ENCODE results near the gene LSM3.
A peak's percentile ranks its signal among the peaks of the same experiment; 100 is the strongest.

The LSM3 gene

DNA sequence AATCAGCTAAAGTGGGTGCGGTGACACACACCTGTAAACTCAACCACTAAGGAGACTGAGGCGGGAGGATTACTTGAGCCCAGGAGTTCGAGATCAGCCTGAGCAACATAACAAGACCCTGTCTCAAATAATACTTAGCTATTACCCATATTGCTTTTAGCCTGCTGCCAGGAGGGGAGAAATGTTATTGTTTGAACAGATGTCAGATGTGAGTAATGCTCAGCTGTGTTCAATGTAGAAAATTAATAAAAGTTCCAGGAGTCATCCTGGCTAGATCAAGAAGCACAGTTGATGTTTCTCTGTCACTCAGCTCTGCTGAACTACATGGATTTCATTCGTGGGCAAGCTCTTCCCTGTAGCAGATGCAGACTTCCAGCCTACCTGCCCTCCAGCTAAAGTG is 22.2 kb downstream of the LSM3 start:
- DNase-seq (ENCODE audit: low spot score) = no peak

GRCh38 chr3:14201940-14202684 is 23.5 kb downstream of the LSM3 start:
- DNase-seq (ENCODE audit: low spot score) = no peak

- no peak for DNase-seq (ENCODE audit: low spot score)
These were observed 24.4 kb downstream of the LSM3 start for GRCh38 chr3:14202874-14203520.

DNA sequence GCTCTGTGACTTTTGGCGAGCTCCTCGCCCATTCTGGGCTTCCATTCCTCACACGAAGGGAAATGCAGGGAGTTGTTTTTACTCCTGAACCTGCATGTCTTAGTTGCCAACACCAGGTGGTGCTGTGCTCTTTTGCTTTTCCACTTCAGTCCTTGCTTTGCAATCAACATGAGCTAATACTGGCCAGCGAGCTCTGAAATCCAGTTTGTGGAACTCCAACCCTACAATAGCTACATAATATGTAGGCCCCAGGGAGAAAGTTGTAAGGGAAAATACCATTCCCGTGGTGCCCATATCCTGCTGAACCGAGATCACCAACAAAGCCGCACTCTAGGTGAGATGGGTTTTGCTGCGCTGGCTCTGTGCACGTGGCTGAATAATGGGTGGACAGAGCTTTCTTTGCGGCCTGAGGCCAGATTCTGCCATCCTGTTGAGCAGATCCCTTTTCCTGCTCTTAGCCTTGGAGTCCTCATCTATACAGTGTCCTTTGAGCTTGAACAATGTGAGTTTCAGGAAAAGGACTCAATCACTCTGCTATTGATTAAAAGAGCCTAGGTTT is 25.0 kb downstream of the LSM3 start:
- DNase-seq (ENCODE audit: low spot score) = peak; percentile 93

GRCh38 chr3:14204515-14205284 is 26.1 kb downstream of the LSM3 start:
- DNase-seq (ENCODE audit: low spot score) = no peak

GRCh38 chr3:14206548-14207177 is 28.0 kb downstream of the LSM3 start:
- DNase-seq (ENCODE audit: low spot score) = no peak

- DNase-seq (ENCODE audit: low spot score) = no peak
These were observed 29.6 kb downstream of the LSM3 start for GRCh38 chr3:14208168-14208567.

DNA sequence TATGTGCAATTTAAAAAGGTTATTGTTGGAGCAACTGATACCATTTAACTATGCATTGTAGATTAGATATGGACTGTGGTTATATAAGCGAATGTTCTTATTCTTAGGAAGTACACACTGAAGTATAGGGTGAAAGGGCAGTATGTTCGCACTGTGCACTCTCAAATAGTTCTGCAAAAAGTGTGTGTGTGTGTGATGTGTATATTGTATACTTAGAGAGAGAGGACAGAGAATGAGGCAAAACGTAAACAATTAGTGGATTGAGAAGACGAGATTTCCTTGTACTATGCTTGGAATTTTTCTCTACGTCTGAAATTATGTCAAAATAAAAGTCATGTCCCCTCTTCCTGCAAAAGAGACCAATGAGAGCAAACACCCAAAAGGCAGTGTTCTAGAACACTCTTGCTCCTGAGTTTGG is 30.4 kb downstream of the LSM3 start:
- DNase-seq (ENCODE audit: low spot score) = no peak

DNA sequence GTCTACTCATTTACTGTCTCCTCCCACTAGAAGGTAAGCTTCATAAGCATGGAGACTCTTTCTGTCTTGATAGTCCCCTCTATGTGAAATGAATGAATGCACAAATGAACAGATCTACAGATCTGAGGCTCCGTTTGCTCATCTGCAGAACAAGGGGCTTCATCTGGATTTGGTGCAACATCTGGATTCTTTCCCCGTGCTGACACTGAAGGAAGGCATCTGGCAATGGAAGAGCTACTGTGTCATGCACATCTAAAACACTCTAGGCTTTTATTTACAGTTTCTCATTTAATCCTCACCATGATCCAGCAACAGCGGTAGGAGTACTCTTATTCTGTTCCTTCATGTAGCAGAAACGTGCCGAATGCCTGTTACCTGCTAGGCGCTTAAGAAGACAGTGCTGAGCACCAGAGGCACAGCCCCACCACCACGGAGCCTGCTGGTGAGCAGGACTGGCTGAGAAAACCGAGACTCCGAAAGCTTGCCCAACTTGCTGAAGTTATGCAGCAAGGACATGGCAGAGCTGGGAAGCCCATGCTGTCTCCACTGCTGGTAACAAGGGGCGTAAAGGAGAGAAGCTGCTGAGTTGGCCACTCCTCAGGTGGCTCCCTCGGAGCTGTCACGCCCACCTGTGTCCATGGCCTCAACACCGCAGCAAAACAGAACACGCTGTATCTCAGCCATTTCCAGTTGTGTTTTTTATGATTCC is 31.1 kb downstream of the LSM3 start:
- DNase-seq (ENCODE audit: low spot score) = no peak

DNA sequence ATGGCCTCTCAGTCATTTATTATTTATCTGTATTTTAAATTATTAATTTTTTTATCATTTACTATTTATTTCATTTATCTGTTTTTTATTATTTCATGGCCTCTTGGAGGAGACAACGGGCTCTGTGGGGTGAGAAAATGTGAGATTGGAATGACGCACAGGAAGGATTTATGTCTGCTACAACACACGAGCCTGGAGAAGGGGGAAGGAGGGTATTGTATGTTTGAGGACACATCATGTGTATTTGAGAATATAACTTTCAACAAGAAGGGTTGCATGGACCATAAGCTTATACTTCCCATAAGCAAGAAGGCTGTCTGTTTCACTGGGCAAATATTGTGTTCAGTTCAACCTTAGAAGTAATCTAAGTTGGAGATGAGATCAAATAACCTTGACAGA is 31.7 kb downstream of the LSM3 start:
- no peak for DNase-seq (ENCODE audit: low spot score)

- DNase-seq (ENCODE audit: low spot score) = no peak
These were observed 32.4 kb downstream of the LSM3 start for GRCh38 chr3:14210843-14211594.

DNA sequence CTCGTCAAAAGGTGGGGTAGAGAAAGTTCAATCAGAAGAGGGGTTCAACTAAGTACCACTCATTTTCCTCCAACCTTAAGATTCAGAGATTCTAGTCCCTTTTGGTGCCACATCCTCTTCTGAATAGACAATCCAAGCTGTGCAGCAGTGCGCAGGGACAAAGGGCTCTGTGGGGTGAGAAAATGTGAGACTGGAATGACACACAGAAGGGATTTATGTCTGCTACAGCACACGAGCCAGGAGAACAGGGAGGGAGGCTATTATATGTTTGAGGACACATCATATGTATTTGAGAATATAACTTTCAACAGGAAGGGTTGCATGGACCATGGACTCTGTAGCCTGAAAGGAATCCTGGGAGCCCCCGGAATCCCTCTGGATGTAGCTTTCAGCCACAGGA is 33.0 kb downstream of the LSM3 start:
- DNase-seq (ENCODE audit: low spot score) = no peak

- DNase-seq (ENCODE audit: low spot score) = no peak
These were observed 33.4 kb downstream of the LSM3 start for GRCh38 chr3:14212032-14212431.

GRCh38 chr3:14213066-14213774 is 34.6 kb downstream of the LSM3 start:
- no peak for DNase-seq (ENCODE audit: low spot score)

GRCh38 chr3:14214764-14215163 is 36.1 kb downstream of the LSM3 start:
- DNase-seq (ENCODE audit: low spot score) = no peak

DNA sequence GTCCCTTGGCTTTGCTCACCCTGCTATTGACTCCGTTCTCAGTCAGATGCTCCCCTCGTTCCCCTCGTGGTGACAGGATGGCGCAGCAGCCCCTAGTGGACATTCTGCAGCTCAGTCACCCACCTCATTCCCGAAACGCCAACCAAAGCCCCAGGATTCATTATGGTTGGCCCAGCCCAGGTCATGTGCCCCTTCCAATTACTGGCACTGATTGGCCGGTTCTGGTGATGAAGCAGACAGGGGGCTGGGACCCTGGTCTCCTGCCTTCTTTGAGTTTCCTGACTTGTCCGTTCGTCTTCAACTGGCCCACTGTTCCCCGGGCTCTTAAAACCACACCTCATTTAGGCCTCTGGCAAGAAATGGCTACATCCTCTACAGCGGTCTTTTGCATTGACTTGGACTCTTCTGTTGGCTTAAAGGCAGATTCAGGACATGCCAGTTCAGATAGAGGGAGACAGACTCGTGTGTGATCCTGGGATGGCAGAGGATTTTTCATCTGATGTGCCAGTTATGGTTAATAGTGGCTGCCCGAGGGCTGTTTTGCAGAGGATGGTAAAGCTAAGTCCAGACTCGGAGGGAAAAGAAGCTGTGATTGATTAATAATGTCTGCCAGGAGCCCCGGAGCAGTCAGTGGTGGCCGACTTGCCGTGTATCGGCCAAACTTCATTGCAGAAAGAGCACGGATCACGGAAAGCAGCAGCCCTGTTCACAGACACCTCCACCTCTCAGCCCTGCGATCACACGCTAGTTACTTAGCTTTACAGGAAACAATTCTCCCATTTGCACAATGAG is 37.8 kb downstream of the LSM3 start:
- peak; percentile 89 for DNase-seq (ENCODE audit: low spot score)

DNA sequence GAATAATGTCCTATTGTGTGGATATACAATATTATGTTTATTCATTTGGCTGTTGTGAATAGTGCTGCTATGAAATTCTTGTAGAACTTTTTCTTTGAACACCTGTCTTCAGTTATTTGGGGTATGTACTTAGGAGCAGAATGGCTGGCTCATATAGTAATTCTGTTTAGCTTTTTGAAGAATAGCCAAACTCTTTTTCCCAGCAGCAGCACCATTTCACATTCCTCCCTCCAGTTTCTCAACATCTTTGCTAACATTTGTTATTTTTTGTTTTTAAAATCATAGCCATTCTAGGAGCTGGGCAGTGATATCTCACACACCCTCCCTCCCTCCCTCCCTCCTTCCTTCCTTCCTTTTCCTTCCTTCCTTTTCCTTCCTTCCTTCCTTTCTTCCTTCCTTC is 39.7 kb downstream of the LSM3 start:
- DNase-seq (ENCODE audit: low spot score) = no peak

GRCh38 chr3:14220933-14221332 is 42.3 kb downstream of the LSM3 start:
- DNase-seq (ENCODE audit: low spot score) = no peak

GRCh38 chr3:14221902-14222301 is 43.3 kb downstream of the LSM3 start:
- no peak for DNase-seq (ENCODE audit: low spot score)

Data from Ammon's horn (tissue), 1 donor.